HL-60 (cell line): ENCODE measurements around the gene TMEM52B.

Source experiments
- DNase-seq, 2 experiments: peaks; one replicate each; pipeline ENCODE4 v3.0.0-alpha.2; 2010 to 2020; ENCODE audit warnings: low read depth in 1 of 2, low spot score in 1 of 2
- H3K27ac ChIP-seq: fragments of 250-450 bp; sonication (Bioruptor Pico); replicated peaks from 2 replicates; pipeline ENCODE4 v1.5.1; 2020; ENCODE audit warnings: mild to moderate bottlenecking, moderate library complexity
- H3K27me3 ChIP-seq: fragments of 250-450 bp; sonication (Bioruptor Pico); 2 replicates; pipeline ENCODE4 v1.5.1; 2021; ENCODE audit warnings: mild to moderate bottlenecking, moderate library complexity; ENCODE audit not compliant: insufficient read depth, poor library complexity, severe bottlenecking
- H3K4me3 ChIP-seq: replicated peaks from 2 replicates; pipeline ENCODE4 v1.5.1; 2011; ENCODE audit warnings: mild to moderate bottlenecking, control low read depth, low read length; ENCODE audit not compliant: insufficient read depth
- GABPA ChIP-seq: IDR thresholded peaks from 2 replicates; pipeline ENCODE4 v1.6.1; 2012; ENCODE audit warnings: low read depth
- POLR2AphosphoS5 ChIP-seq: IDR thresholded peaks from 2 replicates; pipeline ENCODE4 v1.6.1; 2012; ENCODE audit warnings: low read depth
- SPI1 ChIP-seq: IDR thresholded peaks from 2 replicates; pipeline ENCODE4 v1.6.1; 2012; ENCODE audit warnings: low read depth, mild to moderate bottlenecking, borderline replicate concordance
- TF ChIP-seq, protein P1 (sequence below): IDR thresholded peaks from 2 replicates; pipeline ENCODE4 v1.6.1; 2012; ENCODE audit warnings: low read depth; ENCODE audit not compliant: insufficient replicate concordance
- TF ChIP-seq, protein P2 (sequence below): IDR thresholded peaks from one replicate; pipeline ENCODE4 v1.5.1; 2011; ENCODE audit warnings: low read length, control low read depth, inconsistent platforms; ENCODE audit not compliant: insufficient read depth

TMEM52B gene

DNA sequence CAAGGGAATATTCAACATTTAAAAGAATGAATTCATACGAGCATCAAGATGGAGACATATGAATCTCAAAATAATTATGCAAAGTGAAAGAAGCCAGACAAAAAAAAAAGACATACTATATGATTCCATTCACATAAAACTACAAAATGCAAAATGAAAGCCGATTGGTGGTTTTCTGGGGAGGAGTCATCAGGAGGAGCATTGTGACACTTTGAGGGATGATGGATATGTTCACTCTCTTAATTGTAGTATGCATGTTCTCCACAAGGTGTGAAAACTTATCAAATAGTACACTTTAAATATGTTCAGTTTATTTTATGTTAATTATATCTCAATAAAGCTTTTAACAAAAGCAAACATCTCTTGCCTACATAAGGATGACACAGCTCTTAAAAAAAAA is 20.4 kb upstream of the TMEM52B start:
- TF ChIP-seq SPI1 (no peak), GABPA (no peak)
- Histone ChIP-seq H3K4me3 (no peak overlapping the region), H3K27ac (peak overlapping the region; percentile 47), H3K27me3 (no peaks in the 10 kb centered on the region)
- no peak for DNase-seq

DNA sequence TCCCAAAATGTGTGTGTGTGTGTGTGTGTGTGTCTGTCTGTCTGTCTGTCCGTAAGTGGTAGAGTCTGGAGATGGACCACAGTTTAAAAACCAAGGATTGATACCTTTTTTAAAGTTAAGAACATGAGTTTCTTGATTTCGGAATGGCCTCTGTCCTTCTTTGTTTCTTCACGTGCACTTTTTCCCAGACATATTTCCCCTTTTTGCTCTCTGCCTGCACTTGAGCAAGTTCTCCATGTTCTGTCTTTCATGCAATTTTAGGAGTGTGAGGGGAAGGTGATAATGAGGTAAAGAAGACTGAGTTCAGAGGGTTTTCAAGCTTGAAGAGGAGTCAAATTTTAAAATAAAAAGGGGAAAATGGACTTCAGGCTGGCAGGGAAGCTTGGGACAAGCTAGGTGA is 19.6 kb upstream of the TMEM52B start:
- peak in 1 of 2 experiments; percentile 42 for DNase-seq
- TF ChIP-seq POLR2AphosphoS5 (no peak), SPI1 (no peak), GABPA (no peak)
- TF ChIP-seq, protein P1, sequence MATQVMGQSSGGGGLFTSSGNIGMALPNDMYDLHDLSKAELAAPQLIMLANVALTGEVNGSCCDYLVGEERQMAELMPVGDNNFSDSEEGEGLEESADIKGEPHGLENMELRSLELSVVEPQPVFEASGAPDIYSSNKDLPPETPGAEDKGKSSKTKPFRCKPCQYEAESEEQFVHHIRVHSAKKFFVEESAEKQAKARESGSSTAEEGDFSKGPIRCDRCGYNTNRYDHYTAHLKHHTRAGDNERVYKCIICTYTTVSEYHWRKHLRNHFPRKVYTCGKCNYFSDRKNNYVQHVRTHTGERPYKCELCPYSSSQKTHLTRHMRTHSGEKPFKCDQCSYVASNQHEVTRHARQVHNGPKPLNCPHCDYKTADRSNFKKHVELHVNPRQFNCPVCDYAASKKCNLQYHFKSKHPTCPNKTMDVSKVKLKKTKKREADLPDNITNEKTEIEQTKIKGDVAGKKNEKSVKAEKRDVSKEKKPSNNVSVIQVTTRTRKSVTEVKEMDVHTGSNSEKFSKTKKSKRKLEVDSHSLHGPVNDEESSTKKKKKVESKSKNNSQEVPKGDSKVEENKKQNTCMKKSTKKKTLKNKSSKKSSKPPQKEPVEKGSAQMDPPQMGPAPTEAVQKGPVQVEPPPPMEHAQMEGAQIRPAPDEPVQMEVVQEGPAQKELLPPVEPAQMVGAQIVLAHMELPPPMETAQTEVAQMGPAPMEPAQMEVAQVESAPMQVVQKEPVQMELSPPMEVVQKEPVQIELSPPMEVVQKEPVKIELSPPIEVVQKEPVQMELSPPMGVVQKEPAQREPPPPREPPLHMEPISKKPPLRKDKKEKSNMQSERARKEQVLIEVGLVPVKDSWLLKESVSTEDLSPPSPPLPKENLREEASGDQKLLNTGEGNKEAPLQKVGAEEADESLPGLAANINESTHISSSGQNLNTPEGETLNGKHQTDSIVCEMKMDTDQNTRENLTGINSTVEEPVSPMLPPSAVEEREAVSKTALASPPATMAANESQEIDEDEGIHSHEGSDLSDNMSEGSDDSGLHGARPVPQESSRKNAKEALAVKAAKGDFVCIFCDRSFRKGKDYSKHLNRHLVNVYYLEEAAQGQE: no peak
- TF ChIP-seq, protein P2, sequence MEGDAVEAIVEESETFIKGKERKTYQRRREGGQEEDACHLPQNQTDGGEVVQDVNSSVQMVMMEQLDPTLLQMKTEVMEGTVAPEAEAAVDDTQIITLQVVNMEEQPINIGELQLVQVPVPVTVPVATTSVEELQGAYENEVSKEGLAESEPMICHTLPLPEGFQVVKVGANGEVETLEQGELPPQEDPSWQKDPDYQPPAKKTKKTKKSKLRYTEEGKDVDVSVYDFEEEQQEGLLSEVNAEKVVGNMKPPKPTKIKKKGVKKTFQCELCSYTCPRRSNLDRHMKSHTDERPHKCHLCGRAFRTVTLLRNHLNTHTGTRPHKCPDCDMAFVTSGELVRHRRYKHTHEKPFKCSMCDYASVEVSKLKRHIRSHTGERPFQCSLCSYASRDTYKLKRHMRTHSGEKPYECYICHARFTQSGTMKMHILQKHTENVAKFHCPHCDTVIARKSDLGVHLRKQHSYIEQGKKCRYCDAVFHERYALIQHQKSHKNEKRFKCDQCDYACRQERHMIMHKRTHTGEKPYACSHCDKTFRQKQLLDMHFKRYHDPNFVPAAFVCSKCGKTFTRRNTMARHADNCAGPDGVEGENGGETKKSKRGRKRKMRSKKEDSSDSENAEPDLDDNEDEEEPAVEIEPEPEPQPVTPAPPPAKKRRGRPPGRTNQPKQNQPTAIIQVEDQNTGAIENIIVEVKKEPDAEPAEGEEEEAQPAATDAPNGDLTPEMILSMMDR: no peak
- Histone ChIP-seq H3K4me3 (no peak overlapping the region), H3K27ac (peak overlapping the region; percentile 47), H3K27me3 (no peaks in the 10 kb centered on the region)

DNA sequence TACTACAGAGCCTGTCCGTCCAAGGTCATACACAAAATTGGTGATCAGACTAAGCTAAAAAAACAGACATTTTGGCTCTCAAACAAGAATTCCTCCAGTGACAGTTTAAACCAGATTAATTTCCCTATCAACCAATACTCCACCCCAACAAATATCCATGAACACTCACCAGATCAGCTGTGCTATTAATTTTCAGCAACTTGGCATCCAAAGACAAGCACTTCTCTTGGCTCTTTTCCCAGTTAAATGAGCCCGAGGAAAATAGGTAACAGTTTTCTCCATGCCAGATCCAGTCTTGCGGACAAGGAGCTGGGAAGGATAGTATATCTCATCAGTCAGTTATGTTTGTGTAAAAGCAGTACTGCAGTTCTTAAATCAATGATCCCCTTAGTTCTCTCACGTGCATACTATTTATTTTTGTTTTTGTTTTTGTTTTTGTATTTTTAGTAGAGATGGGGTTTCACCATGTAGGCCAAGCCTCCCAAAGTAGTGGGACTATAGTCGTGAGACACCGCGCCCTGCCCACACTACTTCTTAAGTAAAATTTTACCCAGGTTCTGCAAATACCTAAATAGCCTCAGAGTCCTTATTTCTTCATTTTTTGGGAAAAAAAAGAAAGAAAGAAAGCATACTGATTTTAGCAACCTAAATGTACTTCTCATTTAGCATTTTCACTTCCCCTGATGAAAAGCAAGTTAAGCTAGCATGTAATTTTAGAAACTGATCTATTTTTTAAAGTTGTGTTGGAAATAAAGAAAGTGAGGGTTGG is 18.0 kb upstream of the TMEM52B start:
- Histone ChIP-seq H3K27ac (no peak overlapping the region), H3K4me3 (no peak overlapping the region), H3K27me3 (no peaks in the 10 kb centered on the region)
- no peak for DNase-seq
- TF ChIP-seq SPI1: no peak
- TF ChIP-seq, protein P2: no peak
- TF ChIP-seq POLR2AphosphoS5: no peak
- no peak for TF ChIP-seq GABPA

DNA sequence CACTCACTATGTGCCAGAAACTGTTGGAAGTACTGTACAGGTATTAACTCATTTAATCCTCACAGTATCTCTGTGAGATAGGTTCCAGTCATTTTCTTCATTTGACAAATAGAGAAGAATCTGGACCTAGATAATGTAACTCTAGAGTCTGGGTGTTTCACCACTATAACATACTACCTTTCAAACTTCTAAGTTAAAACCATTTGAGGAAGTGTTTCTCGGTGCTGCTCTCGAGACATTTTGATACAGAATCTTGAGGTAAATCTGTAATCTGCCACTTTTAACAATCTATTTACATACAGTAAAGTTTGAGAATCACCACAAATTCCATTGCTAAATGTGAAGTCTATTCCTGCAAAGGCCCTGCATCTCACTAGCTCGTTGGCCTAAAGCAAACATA is 15.7 kb upstream of the TMEM52B start:
- TF ChIP-seq SPI1 (peak; percentile 90), GABPA (no peak)
- Histone ChIP-seq H3K27me3 (no peaks in the 10 kb centered on the region), H3K4me3 (no peak overlapping the region), H3K27ac (no peak overlapping the region)
- no peak for DNase-seq

DNA sequence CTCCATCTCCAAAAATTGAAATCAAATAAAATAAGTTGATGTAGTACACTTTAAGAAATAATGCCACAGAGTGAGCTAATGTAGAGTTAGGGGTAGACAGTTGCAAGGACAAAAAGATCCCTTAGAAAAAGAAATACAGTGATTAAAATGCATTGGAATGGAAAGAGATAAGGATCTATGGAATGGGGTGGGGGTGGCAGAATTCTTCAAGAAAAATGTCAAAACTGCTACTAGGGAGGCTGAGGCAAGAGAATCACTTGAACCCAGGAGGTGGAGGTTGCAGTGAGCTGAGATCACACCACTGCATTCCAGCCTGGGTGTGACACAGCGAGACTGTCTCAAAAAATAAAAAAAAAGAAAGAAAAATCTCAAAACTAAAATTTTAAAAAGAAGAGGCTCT is 13.4 kb upstream of the TMEM52B start:
- no peak for DNase-seq
- no peaks in the 10 kb centered on the region for H3K27me3 ChIP-seq
- TF ChIP-seq SPI1 (no peak), GABPA (no peak), POLR2AphosphoS5 (no peak)
- TF ChIP-seq, protein P2: no peak
- TF ChIP-seq, protein P1: no peak
- H3K4me3 ChIP-seq: no peak overlapping the region
- H3K27ac ChIP-seq: no peak overlapping the region
